Peyer's patch (tissue), 4 donors: ENCODE data around the gene EFCAB8.

Source experiments
- CTCF ChIP-seq, 6 experiments: fragments of 450-650 bp in 4 of 6; fragments of 200-600 bp in 2 of 6; sonication (generic) in 1 of 6; IDR thresholded peaks; one replicate each; pipeline ENCODE4 v1.5.1; 2017 to 2019; ENCODE audit warnings: antibody characterized with exemption in 6 of 6, mild to moderate bottlenecking in 3 of 6, moderate library complexity in 1 of 6
- POLR2A ChIP-seq, 2 donors: fragments of 450-650 bp; IDR thresholded peaks; one replicate each; pipeline ENCODE4 v1.5.1; 2017; ENCODE audit warnings: antibody characterized with exemption in 2 of 2, mild to moderate bottlenecking in 2 of 2, moderate library complexity in 2 of 2

- TF ChIP-seq CTCF (IDR thresholded peaks at IDR 0.05) = no peak
- TF ChIP-seq POLR2A (IDR thresholded peaks at IDR 0.05) = no peak
Measured at GRCh38 chr20:32976746-32977145, 118.0 kb downstream of the EFCAB8 start.
